Esophagus squamous epithelium (tissue), 4 donors: Measurements from ENCODE around the gene GPR62.

Experiments
- CTCF ChIP-seq, 6 experiments: fragments of 450-650 bp in 4 of 6; fragments of 200-600 bp in 2 of 6; sonication (generic) in 2 of 6; IDR thresholded peaks; one replicate each; pipeline ENCODE4 v1.5.1; 2016 to 2019; ENCODE audit warnings: antibody characterized with exemption in 6 of 6, mild to moderate bottlenecking in 4 of 6, moderate library complexity in 4 of 6
- POLR2A ChIP-seq, 4 donors: fragments of 450-650 bp; IDR thresholded peaks; one replicate each; pipeline ENCODE4 v1.6.1; 2017; ENCODE audit warnings: antibody characterized with exemption in 4 of 4, mild to moderate bottlenecking in 4 of 4, moderate library complexity in 3 of 4

GRCh38 chr3:51977446-51978142 lies 22.4 kb downstream of the GPR62 start:
- TF ChIP-seq CTCF (IDR thresholded peaks at IDR 0.05), result no peak
- TF ChIP-seq POLR2A (IDR thresholded peaks at IDR 0.05), result no peak
